ENCODE measurements around the gene PPT2. TPM values are rescaled to one million over a fixed set of nuclear protein-coding genes. Genes with fewer than 3 reads are reported as not detected.

PPT2 gene
- total and polyA plus RNA-seq, 2 experiments from 2014 or later: 8.9 to 20.6 TPM

DNA sequence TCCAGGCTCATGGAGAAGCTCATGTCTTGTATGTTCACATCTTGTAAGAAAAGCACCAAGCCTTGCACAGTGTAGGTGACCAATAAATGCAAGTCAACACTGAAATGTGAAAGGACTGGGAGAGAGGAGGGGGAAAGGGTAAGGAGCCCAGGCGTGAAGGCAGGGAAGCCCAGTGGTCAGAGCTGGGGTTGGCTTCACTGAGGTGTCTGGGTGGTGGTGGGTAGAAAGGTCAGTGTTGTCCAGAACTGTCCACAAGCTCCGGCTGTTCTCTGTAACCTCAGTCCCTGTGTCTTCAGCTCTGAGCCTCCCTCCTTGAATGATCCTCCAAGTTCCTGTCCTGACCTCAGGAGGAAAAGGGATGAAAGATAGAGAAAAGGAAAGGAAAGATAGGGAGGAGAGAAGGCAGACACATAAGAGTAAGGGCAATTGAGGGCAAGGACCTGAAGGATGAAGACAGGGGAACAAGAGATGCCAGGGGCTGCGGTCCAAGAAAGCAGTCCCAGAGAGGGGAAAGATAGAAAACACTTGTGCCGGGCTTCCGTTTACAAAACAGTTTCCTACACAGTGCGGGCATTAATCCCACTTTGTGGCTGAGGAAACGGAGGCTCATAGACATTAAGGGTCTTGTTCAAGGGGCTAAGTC lies 42.4 kb upstream of the PPT2 start:
- TF ChIP-seq EZH2phosphoT487 (IDR thresholded peaks at IDR 0.05; ENCODE audit: unreplicated experiment): no peak
- TF ChIP-seq, protein P1, sequence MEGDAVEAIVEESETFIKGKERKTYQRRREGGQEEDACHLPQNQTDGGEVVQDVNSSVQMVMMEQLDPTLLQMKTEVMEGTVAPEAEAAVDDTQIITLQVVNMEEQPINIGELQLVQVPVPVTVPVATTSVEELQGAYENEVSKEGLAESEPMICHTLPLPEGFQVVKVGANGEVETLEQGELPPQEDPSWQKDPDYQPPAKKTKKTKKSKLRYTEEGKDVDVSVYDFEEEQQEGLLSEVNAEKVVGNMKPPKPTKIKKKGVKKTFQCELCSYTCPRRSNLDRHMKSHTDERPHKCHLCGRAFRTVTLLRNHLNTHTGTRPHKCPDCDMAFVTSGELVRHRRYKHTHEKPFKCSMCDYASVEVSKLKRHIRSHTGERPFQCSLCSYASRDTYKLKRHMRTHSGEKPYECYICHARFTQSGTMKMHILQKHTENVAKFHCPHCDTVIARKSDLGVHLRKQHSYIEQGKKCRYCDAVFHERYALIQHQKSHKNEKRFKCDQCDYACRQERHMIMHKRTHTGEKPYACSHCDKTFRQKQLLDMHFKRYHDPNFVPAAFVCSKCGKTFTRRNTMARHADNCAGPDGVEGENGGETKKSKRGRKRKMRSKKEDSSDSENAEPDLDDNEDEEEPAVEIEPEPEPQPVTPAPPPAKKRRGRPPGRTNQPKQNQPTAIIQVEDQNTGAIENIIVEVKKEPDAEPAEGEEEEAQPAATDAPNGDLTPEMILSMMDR (conservative IDR thresholded peaks at IDR 0.05; ENCODE audit: low read depth in 2 of 2): no peak
- no peak for TF ChIP-seq JUNB (IDR thresholded peaks at IDR 0.05; ENCODE audit: unreplicated experiment)
- TF ChIP-seq EZH2 (IDR thresholded peaks at IDR 0.05; ENCODE audit: low read depth, unreplicated experiment): no peak
- TF ChIP-seq NANOG (IDR thresholded peaks at IDR 0.05; ENCODE audit: borderline replicate concordance): no peak
- TF ChIP-seq, protein P2, sequence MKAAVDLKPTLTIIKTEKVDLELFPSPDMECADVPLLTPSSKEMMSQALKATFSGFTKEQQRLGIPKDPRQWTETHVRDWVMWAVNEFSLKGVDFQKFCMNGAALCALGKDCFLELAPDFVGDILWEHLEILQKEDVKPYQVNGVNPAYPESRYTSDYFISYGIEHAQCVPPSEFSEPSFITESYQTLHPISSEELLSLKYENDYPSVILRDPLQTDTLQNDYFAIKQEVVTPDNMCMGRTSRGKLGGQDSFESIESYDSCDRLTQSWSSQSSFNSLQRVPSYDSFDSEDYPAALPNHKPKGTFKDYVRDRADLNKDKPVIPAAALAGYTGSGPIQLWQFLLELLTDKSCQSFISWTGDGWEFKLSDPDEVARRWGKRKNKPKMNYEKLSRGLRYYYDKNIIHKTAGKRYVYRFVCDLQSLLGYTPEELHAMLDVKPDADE (IDR thresholded peaks at IDR 0.05): no peak
- TF ChIP-seq, protein P3, sequence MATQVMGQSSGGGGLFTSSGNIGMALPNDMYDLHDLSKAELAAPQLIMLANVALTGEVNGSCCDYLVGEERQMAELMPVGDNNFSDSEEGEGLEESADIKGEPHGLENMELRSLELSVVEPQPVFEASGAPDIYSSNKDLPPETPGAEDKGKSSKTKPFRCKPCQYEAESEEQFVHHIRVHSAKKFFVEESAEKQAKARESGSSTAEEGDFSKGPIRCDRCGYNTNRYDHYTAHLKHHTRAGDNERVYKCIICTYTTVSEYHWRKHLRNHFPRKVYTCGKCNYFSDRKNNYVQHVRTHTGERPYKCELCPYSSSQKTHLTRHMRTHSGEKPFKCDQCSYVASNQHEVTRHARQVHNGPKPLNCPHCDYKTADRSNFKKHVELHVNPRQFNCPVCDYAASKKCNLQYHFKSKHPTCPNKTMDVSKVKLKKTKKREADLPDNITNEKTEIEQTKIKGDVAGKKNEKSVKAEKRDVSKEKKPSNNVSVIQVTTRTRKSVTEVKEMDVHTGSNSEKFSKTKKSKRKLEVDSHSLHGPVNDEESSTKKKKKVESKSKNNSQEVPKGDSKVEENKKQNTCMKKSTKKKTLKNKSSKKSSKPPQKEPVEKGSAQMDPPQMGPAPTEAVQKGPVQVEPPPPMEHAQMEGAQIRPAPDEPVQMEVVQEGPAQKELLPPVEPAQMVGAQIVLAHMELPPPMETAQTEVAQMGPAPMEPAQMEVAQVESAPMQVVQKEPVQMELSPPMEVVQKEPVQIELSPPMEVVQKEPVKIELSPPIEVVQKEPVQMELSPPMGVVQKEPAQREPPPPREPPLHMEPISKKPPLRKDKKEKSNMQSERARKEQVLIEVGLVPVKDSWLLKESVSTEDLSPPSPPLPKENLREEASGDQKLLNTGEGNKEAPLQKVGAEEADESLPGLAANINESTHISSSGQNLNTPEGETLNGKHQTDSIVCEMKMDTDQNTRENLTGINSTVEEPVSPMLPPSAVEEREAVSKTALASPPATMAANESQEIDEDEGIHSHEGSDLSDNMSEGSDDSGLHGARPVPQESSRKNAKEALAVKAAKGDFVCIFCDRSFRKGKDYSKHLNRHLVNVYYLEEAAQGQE (IDR thresholded peaks at IDR 0.05; ENCODE audit: unreplicated experiment): no peak
- TF ChIP-seq ZNF114 (CRISPR knock-in tag; IDR thresholded peaks at IDR 0.05): no peak
- no peak for TF ChIP-seq ZNF331 (CRISPR knock-in tag; IDR thresholded peaks at IDR 0.05; ENCODE audit: low read depth)
- no peak for TF ChIP-seq CREB1 (CRISPR knock-in tag; IDR thresholded peaks at IDR 0.05; ENCODE audit: low read depth)
- no peak for TF ChIP-seq POLR2AphosphoS5 (IDR thresholded peaks at IDR 0.05; ENCODE audit: low read depth)
- TF ChIP-seq STAT1 (IDR thresholded peaks at IDR 0.05; ENCODE audit: unreplicated experiment): no peak
- TF ChIP-seq, protein P4, sequence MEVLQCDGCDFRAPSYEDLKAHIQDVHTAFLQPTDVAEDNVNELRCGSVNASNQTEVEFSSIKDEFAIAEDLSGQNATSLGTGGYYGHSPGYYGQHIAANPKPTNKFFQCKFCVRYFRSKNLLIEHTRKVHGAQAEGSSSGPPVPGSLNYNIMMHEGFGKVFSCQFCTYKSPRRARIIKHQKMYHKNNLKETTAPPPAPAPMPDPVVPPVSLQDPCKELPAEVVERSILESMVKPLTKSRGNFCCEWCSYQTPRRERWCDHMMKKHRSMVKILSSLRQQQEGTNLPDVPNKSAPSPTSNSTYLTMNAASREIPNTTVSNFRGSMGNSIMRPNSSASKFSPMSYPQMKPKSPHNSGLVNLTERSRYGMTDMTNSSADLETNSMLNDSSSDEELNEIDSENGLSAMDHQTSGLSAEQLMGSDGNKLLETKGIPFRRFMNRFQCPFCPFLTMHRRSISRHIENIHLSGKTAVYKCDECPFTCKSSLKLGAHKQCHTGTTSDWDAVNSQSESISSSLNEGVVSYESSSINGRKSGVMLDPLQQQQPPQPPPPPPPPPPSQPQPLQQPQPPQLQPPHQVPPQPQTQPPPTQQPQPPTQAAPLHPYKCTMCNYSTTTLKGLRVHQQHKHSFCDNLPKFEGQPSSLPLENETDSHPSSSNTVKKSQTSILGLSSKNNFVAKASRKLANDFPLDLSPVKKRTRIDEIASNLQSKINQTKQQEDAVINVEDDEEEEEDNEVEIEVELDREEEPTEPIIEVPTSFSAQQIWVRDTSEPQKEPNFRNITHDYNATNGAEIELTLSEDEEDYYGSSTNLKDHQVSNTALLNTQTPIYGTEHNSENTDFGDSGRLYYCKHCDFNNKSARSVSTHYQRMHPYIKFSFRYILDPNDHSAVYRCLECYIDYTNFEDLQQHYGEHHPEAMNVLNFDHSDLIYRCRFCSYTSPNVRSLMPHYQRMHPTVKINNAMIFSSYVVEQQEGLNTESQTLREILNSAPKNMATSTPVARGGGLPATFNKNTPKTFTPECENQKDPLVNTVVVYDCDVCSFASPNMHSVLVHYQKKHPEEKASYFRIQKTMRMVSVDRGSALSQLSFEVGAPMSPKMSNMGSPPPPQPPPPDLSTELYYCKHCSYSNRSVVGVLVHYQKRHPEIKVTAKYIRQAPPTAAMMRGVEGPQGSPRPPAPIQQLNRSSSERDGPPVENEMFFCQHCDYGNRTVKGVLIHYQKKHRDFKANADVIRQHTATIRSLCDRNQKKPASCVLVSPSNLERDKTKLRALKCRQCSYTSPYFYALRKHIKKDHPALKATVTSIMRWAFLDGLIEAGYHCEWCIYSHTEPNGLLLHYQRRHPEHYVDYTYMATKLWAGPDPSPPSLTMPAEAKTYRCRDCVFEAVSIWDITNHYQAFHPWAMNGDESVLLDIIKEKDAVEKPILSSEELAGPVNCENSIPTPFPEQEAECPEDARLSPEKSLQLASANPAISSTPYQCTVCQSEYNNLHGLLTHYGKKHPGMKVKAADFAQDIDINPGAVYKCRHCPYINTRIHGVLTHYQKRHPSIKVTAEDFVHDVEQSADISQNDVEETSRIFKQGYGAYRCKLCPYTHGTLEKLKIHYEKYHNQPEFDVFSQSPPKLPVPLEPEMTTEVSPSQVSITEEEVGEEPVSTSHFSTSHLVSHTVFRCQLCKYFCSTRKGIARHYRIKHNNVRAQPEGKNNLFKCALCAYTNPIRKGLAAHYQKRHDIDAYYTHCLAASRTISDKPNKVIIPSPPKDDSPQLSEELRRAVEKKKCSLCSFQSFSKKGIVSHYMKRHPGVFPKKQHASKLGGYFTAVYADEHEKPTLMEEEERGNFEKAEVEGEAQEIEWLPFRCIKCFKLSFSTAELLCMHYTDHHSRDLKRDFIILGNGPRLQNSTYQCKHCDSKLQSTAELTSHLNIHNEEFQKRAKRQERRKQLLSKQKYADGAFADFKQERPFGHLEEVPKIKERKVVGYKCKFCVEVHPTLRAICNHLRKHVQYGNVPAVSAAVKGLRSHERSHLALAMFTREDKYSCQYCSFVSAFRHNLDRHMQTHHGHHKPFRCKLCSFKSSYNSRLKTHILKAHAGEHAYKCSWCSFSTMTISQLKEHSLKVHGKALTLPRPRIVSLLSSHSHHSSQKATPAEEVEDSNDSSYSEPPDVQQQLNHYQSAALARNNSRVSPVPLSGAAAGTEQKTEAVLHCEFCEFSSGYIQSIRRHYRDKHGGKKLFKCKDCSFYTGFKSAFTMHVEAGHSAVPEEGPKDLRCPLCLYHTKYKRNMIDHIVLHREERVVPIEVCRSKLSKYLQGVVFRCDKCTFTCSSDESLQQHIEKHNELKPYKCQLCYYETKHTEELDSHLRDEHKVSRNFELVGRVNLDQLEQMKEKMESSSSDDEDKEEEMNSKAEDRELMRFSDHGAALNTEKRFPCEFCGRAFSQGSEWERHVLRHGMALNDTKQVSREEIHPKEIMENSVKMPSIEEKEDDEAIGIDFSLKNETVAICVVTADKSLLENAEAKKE (CRISPR knock-in tag; IDR thresholded peaks at IDR 0.05): no peak
- H3K79me2 ChIP-seq (replicated peaks; ENCODE audit: insufficient read depth): no peaks in the 10 kb centered on the region
- H3K4me3 ChIP-seq: no peak overlapping the region
- no peaks in the 10 kb centered on the region for H3F3A ChIP-seq (replicated peaks; ENCODE audit: low read depth)
- no peaks in the 10 kb centered on the region for H3K36me3 ChIP-seq (ENCODE audit: insufficient read depth)
- no peak overlapping the region for H3K27ac ChIP-seq (ENCODE audit: low read depth)
- H2AFZ ChIP-seq: no peak overlapping the region
- ATAC-seq (no peak), DNase-seq (ENCODE audit: low spot score) (no peak)
- H3K27me3 ChIP-seq (ENCODE audit: insufficient read depth): peaks cover 8% of the 10 kb centered on the region; the same call in 1 of the 2 replicates
- peaks cover 19% of the 10 kb centered on the region for H3K27me3 Mint-ChIP-seq (ENCODE audit: insufficient read depth, low read depth, poor library complexity)
- no peaks in the 10 kb centered on the region; the same call in 2 of the 3 replicates for H3K9me3 Mint-ChIP-seq
- peaks cover 8% of the 10 kb centered on the region for H3K36me3 Mint-ChIP-seq (ENCODE audit: low read depth)
- H4K20me1 ChIP-seq (replicated peaks; ENCODE audit: insufficient read depth): no peaks in the 10 kb centered on the region; the same call in 1 of the 2 replicates
- H3K4me1 Mint-ChIP-seq: peaks cover 23% of the 10 kb centered on the region
- no peak overlapping the region for H3K27ac Mint-ChIP-seq
- peaks cover 13% of the 10 kb centered on the region; the same call in 1 of the 2 replicates for H3K4me1 ChIP-seq (ENCODE audit: insufficient read depth)
- no peak overlapping the region for H3K4me3 Mint-ChIP-seq
- H3K9me2 ChIP-seq (ENCODE audit: insufficient read depth): no peaks in the 10 kb centered on the region
- no peak overlapping the region for H3K4me2 ChIP-seq

All from GM23338 (cell line).